HPDE6-E6E7 (cell line): Measurements from ENCODE around the gene STK32C.
"Not testable (repeated sequence)": the region's sequence is repeated elsewhere in the genome, so short reads cannot be mapped to it uniquely, and the experiment has no call there.

Experiments used
- DNase-seq: peaks from one replicate; pipeline ENCODE4 v3.0.0; 2011; ENCODE audit warnings: missing footprints; ENCODE audit errors: extremely low spot score

STK32C gene

GRCh38 chr10:132169766-132170560 is 137.8 kb downstream of the STK32C start:
- DNase-seq: no peak

- DNase-seq: no peak
Observed at GRCh38 chr10:132169031-132169765, 138.6 kb downstream of the STK32C start.

- DNase-seq: no peak
Observed at GRCh38 chr10:132168571-132169030, 139.1 kb downstream of the STK32C start.

GRCh38 chr10:132167976-132168375 is 139.8 kb downstream of the STK32C start:
- no peak for DNase-seq

GRCh38 chr10:132167041-132167674 is 140.6 kb downstream of the STK32C start:
- DNase-seq: no peak

- DNase-seq: no peak
Observed at GRCh38 chr10:132166216-132166950, 141.4 kb downstream of the STK32C start.

- DNase-seq: no peak
Observed at GRCh38 chr10:132165416-132165980, 142.3 kb downstream of the STK32C start.

- DNase-seq: no peak
Observed at GRCh38 chr10:132164761-132165278, 142.9 kb downstream of the STK32C start.

- no peak for DNase-seq
Observed at GRCh38 chr10:132163826-132164515, 143.8 kb downstream of the STK32C start.

GRCh38 chr10:132163278-132163765 is 144.4 kb downstream of the STK32C start:
- DNase-seq: no peak

GRCh38 chr10:132162590-132163277 is 145.0 kb downstream of the STK32C start:
- DNase-seq: no peak

GRCh38 chr10:132162021-132162531 is 145.7 kb downstream of the STK32C start:
- no peak for DNase-seq

GRCh38 chr10:132160834-132161622 is 146.7 kb downstream of the STK32C start:
- not testable (repeated sequence) for DNase-seq

- DNase-seq: not testable (repeated sequence)
Observed at GRCh38 chr10:132160231-132160630, 147.5 kb downstream of the STK32C start.

GRCh38 chr10:132159302-132160230 is 148.2 kb downstream of the STK32C start:
- not testable (repeated sequence) for DNase-seq

GRCh38 chr10:132158823-132159222 is 148.9 kb downstream of the STK32C start:
- no peak for DNase-seq

- no peak for DNase-seq
Observed at GRCh38 chr10:132158122-132158741, 149.5 kb downstream of the STK32C start.
